SK-N-SH treated with all-trans-retinoic acid at 6 μM for 48 hours (cell line): ENCODE data around the gene CCDC80.

Source experiments
- ARNTL ChIP-seq: fragments of 450-650 bp; formaldehyde crosslinking; IDR thresholded peaks from 2 replicates; pipeline ENCODE4 v1.5.0; 2020; ENCODE audit warnings: low read depth, mild to moderate bottlenecking, moderate library complexity, borderline replicate concordance
- BACH2 ChIP-seq: fragments of 250-450 bp; sonication (Bioruptor Pico); IDR thresholded peaks from 2 replicates; pipeline ENCODE4 v1.9.0; 2021; ENCODE audit warnings: mild to moderate bottlenecking, borderline replicate concordance
- CSDC2 ChIP-seq: fragments of 250-450 bp; sonication (Bioruptor Pico); IDR thresholded peaks from 2 replicates; pipeline ENCODE4 v1.5.0; 2020; ENCODE audit warnings: mild to moderate bottlenecking, moderate library complexity
- PATZ1 ChIP-seq: fragments of 250-450 bp; sonication (Bioruptor Pico); IDR thresholded peaks from 2 replicates; pipeline ENCODE4 v1.8.0; 2020; ENCODE audit warnings: mild to moderate bottlenecking, moderate library complexity, borderline replicate concordance
- SNAI2 ChIP-seq: fragments of 250-450 bp; sonication (Bioruptor Pico); IDR thresholded peaks from 2 replicates; pipeline ENCODE4 v1.5.0; 2020; ENCODE audit warnings: mild to moderate bottlenecking, moderate library complexity
- TCF4 ChIP-seq: fragments of 250-450 bp; sonication (Bioruptor Pico); IDR thresholded peaks from 2 replicates; pipeline ENCODE4 v1.8.0; 2021; ENCODE audit warnings: mild to moderate bottlenecking, moderate library complexity, borderline replicate concordance
- TOX ChIP-seq: fragments of 250-450 bp; sonication (Bioruptor Pico); IDR thresholded peaks from 2 replicates; pipeline ENCODE4 v1.8.0; 2021; ENCODE audit warnings: mild to moderate bottlenecking, moderate library complexity, borderline replicate concordance
- TSHZ2 ChIP-seq: fragments of 250-450 bp; sonication (Bioruptor Pico); IDR thresholded peaks from 2 replicates; pipeline ENCODE4 v1.5.0; 2020; ENCODE audit warnings: mild to moderate bottlenecking, moderate library complexity
- ZFP30 ChIP-seq: fragments of 450-650 bp; formaldehyde crosslinking; IDR thresholded peaks from 2 replicates; pipeline ENCODE4 v1.5.0; 2022; ENCODE audit warnings: mild to moderate bottlenecking, moderate library complexity
- ZNF565 ChIP-seq: fragments of 450-650 bp; formaldehyde crosslinking; conservative IDR thresholded peaks from 2 replicates; pipeline ENCODE4 v1.5.0; 2020; ENCODE audit warnings: low read depth, mild to moderate bottlenecking, moderate library complexity
- ZNF8 ChIP-seq: fragments of 450-650 bp; formaldehyde crosslinking; IDR thresholded peaks from 2 replicates; pipeline ENCODE4 v1.5.0; 2020; ENCODE audit warnings: mild to moderate bottlenecking, moderate library complexity

- TF ChIP-seq SNAI2 (CRISPR knock-in tag) = no peak
- TF ChIP-seq ZFP30 (CRISPR knock-in tag) = no peak
- no peak for TF ChIP-seq ZNF565 (CRISPR knock-in tag)
- no peak for TF ChIP-seq PATZ1 (CRISPR knock-in tag)
- TF ChIP-seq TCF4 (CRISPR knock-in tag) = no peak
- no peak for TF ChIP-seq CSDC2 (CRISPR knock-in tag)
- no peak for TF ChIP-seq BACH2 (CRISPR knock-in tag)
- TF ChIP-seq TOX (CRISPR knock-in tag) = no peak
- TF ChIP-seq TSHZ2 (CRISPR knock-in tag) = no peak
- TF ChIP-seq ARNTL (CRISPR knock-in tag) = no peak
- TF ChIP-seq ZNF8 (CRISPR knock-in tag) = no peak
These were observed 35.1 kb upstream of the CCDC80 start for GRCh38 chr3:112675943-112676535.
